Tibial nerve (tissue), 4 donors: ENCODE results near the gene FUCA2. TPM values are rescaled to one million over a fixed set of nuclear protein-coding genes. Genes with fewer than 3 reads are reported as not detected.
"Not testable (repeated sequence)": the region's sequence is repeated elsewhere in the genome, so short reads cannot be mapped to it uniquely, and the experiment has no call there.

ENCODE experiments used
- DNase-seq, 2 donors: peaks; one replicate each; pipeline ENCODE4 v3.0.0-alpha.2; 2019; ENCODE audit warnings: low spot score in 2 of 2
- H3K27ac ChIP-seq, 4 donors: fragments of 200-600 bp; sonication (generic) in 3 of 4; one replicate each; pipeline ENCODE4 v1.5.1; 2017 to 2019; ENCODE audit warnings: mild to moderate bottlenecking in 1 of 4
- H3K27me3 ChIP-seq, 2 donors: fragments of 200-600 bp; sonication (generic) in 1 of 2; one replicate each; pipeline versions ENCODE4 v1.5.1 to v1.6.0; 2017 to 2019
- H3K36me3 ChIP-seq, 3 donors: fragments of 200-600 bp; sonication (generic); one replicate each; pipeline ENCODE4 v1.5.1; 2018 to 2019
- H3K4me1 ChIP-seq, 4 donors: fragments of 200-600 bp; sonication (generic) in 3 of 4; one replicate each; pipeline ENCODE4 v1.5.1; 2017 to 2019
- H3K4me3 ChIP-seq, 4 donors: fragments of 200-600 bp; sonication (generic) in 3 of 4; one replicate each; pipeline ENCODE4 v1.5.1; 2017 to 2019; ENCODE audit warnings: mild to moderate bottlenecking in 1 of 4, moderate library complexity in 1 of 4
- H3K9me3 ChIP-seq, 4 donors: fragments of 200-600 bp; sonication (generic) in 3 of 4; one replicate each; pipeline ENCODE4 v1.5.1; 2017 to 2019
- CTCF ChIP-seq, 5 experiments: fragments of 200-600 bp in 3 of 5; fragments of 450-650 bp in 2 of 5; sonication (generic) in 3 of 5; IDR thresholded peaks; one replicate each; pipeline ENCODE4 v1.5.1; 2016 to 2019; ENCODE audit warnings: antibody characterized with exemption in 5 of 5, mild to moderate bottlenecking in 3 of 5, moderate library complexity in 2 of 5
- EP300 ChIP-seq, 2 donors: sonication (generic); formaldehyde crosslinking; IDR thresholded peaks; one replicate each; pipeline ENCODE4 v1.6.1; 2017; ENCODE audit warnings: antibody characterized with exemption in 2 of 2, mild to moderate bottlenecking in 1 of 2
- POLR2A ChIP-seq, 2 donors: fragments of 450-650 bp; IDR thresholded peaks; one replicate each; pipeline ENCODE4 v1.6.1; 2017; ENCODE audit warnings: antibody characterized with exemption in 2 of 2, mild to moderate bottlenecking in 2 of 2, moderate library complexity in 2 of 2
- WGBS, 2 donors: methylation state at CpG; one replicate each; pipeline ENCODE4 v1.1.5; 2018; 5-methylcytosine and 5-hydroxymethylcytosine counted together
- total RNA-seq, 4 donors: library from RNA; depleted of rRNA; stranded (reverse); fragments of >200 nt; gene quantifications; one replicate each; pipeline ENCODE4 v1.1.0, GENCODE V29; 2016

Gene FUCA2
- total RNA-seq, 4 donors from 2014 or later = 24.9 to 49.6 (median 33.6) TPM

DNA sequence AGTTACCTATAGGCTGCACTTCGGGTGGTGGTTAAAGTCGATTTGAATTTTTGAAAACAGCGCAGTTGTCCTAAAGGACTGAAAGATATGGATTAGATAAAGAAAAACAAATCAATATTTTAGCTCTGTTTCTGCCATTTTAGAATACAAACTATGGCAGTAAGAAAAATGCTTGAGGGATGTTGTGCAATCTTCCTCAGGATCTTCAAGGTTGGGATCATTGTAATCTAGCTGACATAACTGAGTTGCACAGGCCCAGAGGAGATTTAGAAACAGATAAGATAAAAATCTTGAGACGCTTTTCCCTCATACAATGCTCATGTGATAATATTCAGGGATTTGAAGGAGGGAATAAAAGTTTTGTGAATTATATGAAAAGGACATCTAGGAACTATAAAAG is 60.0 kb downstream of the FUCA2 start:
- no peak for TF ChIP-seq CTCF (IDR thresholded peaks at IDR 0.05)
- no peak for TF ChIP-seq POLR2A (IDR thresholded peaks at IDR 0.05)
- H3K4me1 ChIP-seq = peaks cover 0 to 42% (median 17%) of the 10 kb centered on the region in 4 donors
- DNase-seq = no peak
- no peaks in the 10 kb centered on the region for H3K27me3 ChIP-seq
- H3K27ac ChIP-seq = peak overlapping the region in 3 of 4 donors; percentile 64 to 89 (median 74)
- H3K36me3 ChIP-seq = no peaks in the 10 kb centered on the region
- H3K9me3 ChIP-seq = no peaks in the 10 kb centered on the region
- H3K4me3 ChIP-seq = peak overlapping the region; percentile 62 to 81 (median 72)
- WGBS, 2 donors = 48% methylated on average over 4 of the region's 4 CpGs

- Histone ChIP-seq H3K4me1 (peaks cover 0 to 40% (median 17%) of the 10 kb centered on the region in 4 donors), H3K4me3 (peak within 1 kb of the TSS; percentile 62 to 81 (median 72)), H3K27ac (peak within 1 kb of the TSS; percentile 64 to 89 (median 77)), H3K36me3 (no peaks in the 10 kb centered on the region), H3K27me3 (no peaks in the 10 kb centered on the region), H3K9me3 (no peaks in the 10 kb centered on the region)
- TF ChIP-seq POLR2A (IDR thresholded peaks at IDR 0.05) (peak; percentile 34 to 60), EP300 (IDR thresholded peaks at IDR 0.05) (peak; percentile 71 to 95), CTCF (IDR thresholded peaks at IDR 0.05) (peak in 1 of 5 experiments; percentile 34)
- DNase-seq = peak; percentile 69 to 76
- WGBS, 2 donors = 0 to 1% methylated on average over 25 to 40 of the region's 56 CpGs
These were observed 60.8 kb downstream of the FUCA2 start, which contains the start of the genes ADAT2 and PEX3 for GRCh38 chr6:143450453-143451371. ADAT2 (minus strand) TSS chr6:143450695; CDS start chr6:143450658, 37 bp downstream. PEX3 (plus strand) TSS chr6:143450805; CDS start chr6:143451043, 238 bp downstream.

DNA sequence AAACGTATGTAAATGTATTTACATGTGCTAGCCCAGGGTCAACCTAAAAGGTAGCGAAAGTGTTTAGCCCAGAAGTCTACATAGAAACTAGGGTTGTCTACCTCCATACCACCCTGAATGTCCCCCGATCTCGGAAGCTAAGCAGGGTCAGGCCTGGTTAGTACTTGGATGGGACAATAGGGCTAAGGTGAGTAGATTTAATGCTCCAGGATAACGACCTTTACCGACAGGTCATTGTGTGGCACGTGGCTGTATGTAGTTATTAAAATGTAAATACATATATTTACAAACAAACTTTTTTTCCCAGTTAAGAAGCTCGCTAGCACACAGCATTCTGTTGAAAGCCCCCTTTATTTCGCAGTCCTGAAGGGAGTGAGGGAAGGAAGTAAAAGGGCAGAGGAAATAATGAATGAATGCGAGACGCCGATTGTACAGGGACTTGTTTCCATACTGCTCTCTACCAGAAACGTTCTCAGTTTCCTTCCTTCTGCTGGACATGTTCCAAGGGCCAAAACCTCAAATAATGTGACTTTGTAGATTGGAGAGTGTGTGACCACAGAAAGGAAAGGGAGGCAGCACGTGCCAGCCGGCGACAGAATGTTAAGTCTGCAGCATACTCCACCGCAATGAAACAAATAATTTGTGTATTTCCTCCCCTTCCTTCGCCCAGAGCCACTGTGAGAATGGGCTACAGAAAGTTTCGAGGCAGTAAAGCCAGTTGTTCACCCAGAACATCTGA is 61.6 kb downstream of the FUCA2 start:
- H3K27me3 ChIP-seq = no peaks in the 10 kb centered on the region
- peak overlapping the region; percentile 64 to 89 (median 77) for H3K27ac ChIP-seq
- H3K9me3 ChIP-seq = no peaks in the 10 kb centered on the region
- peak overlapping the region; percentile 62 to 81 (median 72) for H3K4me3 ChIP-seq
- peak in 1 of 2 donors; percentile 11 for DNase-seq
- 4 to 5% methylated on average over 19 of the region's 19 CpGs for WGBS, 2 donors
- TF ChIP-seq EP300 (IDR thresholded peaks at IDR 0.05) (no peak), POLR2A (IDR thresholded peaks at IDR 0.05) (no peak), CTCF (IDR thresholded peaks at IDR 0.05) (no peak)
- H3K4me1 ChIP-seq = peaks cover 0 to 40% (median 17%) of the 10 kb centered on the region in 4 donors
- no peaks in the 10 kb centered on the region for H3K36me3 ChIP-seq

DNA sequence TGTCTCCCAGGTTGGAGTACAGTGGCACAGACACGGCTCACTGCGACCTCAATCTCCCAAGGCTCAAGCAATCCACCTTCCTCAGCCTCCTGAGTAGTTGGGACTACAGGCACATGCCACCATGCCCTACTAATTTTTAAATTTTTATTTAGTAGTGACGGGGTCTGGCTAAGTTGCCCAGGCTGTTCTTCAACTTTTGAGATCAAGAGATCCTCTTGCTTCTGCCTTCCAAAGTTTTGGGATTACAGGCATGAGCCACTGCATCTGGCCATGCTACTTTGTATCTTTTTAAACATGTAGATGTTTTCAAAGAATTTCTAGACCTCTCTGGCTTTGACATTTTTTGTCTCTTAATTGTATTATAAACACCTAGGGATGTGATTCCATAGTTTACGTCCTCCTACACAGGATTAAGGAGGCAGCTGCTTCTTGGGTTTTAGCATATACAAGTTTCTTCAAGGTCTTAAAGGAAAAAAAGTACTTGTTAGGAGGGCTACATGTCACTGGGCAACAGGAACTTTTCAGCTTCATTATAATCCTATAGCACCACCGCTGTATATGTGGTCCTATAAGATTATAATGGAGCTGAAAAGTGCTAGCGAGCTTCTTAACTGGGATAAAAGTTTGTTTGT is 62.3 kb downstream of the FUCA2 start:
- WGBS, 2 donors = 70 to 75% methylated on average over 6 of the region's 6 CpGs
- Histone ChIP-seq H3K4me1 (peaks cover 0 to 40% (median 17%) of the 10 kb centered on the region in 4 donors), H3K4me3 (peak overlapping the region; percentile 62 to 81 (median 72)), H3K27me3 (no peaks in the 10 kb centered on the region), H3K9me3 (no peaks in the 10 kb centered on the region), H3K27ac (peak overlapping the region in 3 of 4 donors; percentile 64 to 89 (median 74)), H3K36me3 (no peaks in the 10 kb centered on the region)
- TF ChIP-seq POLR2A (IDR thresholded peaks at IDR 0.05) (no peak), CTCF (IDR thresholded peaks at IDR 0.05) (no peak), EP300 (IDR thresholded peaks at IDR 0.05) (no peak)
- DNase-seq = no peak

- not testable (repeated sequence) for H3K4me3 ChIP-seq, H3K9me3 ChIP-seq, H3K27me3 ChIP-seq, H3K36me3 ChIP-seq, DNase-seq, H3K27ac ChIP-seq
- peaks cover 0 to 30% (median 17%) of the 10 kb centered on the region in 4 donors for H3K4me1 ChIP-seq
- WGBS, 2 donors = 96 to 97% methylated on average over 2 of the region's 2 CpGs
These were observed 63.7 kb downstream of the FUCA2 start for GRCh38 chr6:143447865-143448264.
